Measurements from ENCODE around the gene VEGFA. TPM values are rescaled to one million over a fixed set of nuclear protein-coding genes. Genes with fewer than 3 reads are reported as not detected.

VEGFA gene
- polyA plus RNA-seq, 2 of the 4 experiments (the other 2 are of a cell fraction), result 35.8 to 83.7 TPM

DNA sequence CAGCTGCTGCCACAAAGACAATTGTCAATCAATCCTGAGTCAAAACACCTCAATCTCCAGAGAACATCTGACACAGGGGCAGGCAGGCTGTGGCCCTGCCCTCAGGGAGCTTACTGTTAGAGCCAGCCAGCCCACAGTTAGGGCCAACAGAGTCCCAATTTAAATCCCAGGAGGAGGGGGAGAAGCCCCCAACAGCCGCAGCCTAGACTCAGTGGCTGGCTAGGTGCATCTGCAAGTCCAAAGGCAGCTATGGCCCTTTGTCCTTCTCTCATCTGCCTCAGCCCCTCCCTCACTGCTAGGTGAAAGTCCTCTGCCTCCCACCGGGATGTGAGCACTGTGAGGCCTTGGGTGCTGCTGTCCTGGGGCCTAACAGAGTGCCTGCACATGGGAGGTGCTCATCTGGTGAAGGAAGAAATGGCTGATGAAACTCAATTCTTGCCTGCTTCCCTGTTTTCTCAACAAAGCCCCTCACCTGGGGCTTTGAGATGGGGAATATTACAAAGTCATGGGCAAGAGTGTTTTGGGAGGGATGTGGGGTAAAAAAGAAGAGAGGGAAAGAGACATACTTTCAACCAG is 33.7 kb upstream of the VEGFA start:
- Histone ChIP-seq H3K4me1 (peaks cover 2% of the 10 kb centered on the region; the same call in 2 of the 3 replicates), H3K9me3 (peaks cover 4% of the 10 kb centered on the region; the same call in 2 of the 3 replicates), H3K4me3 (no peak overlapping the region), H3K4me2 (no peak overlapping the region), H3K27ac (no peak overlapping the region)
- WGBS (ENCODE audit: missing lambda C conversion rate), result 50% methylated on average over 2 of the region's 2 CpGs
- POLR2A ChIA-PET, result no interaction called here
- DNase-seq (ENCODE audit: low read depth in 1 of 2, low spot score in 1 of 2) (no peak), FAIRE-seq (no peak), ATAC-seq (no peak)
- TF ChIP-seq CBX8 (IDR thresholded peaks at IDR 0.05) (no peak), NPAS2 (CRISPR knock-in tag; IDR thresholded peaks at IDR 0.05; ENCODE audit: borderline replicate concordance) (no peak), NR3C1 (IDR thresholded peaks at IDR 0.05) (no peak), RFX5 (IDR thresholded peaks at IDR 0.05) (no peak), HOXB13 (CRISPR knock-in tag; IDR thresholded peaks at IDR 0.05; ENCODE audit: low read depth) (no peak), FOXS1 (CRISPR knock-in tag; IDR thresholded peaks at IDR 0.05) (no peak), FOSL2 (IDR thresholded peaks at IDR 0.05) (no peak), FOSL2 (CRISPR knock-in tag; IDR thresholded peaks at IDR 0.05) (no peak), RNF2 (IDR thresholded peaks at IDR 0.05; ENCODE audit: borderline replicate concordance, low read depth) (no peak)
- CTCF ChIA-PET, result interaction anchor here (0.9 to 2.6 kb wide), 4 partner anchors 12 to 70 kb away, joined by 3 to 9 read pairs (median 5); partner anchors contain the start of gene VEGFA

DNA sequence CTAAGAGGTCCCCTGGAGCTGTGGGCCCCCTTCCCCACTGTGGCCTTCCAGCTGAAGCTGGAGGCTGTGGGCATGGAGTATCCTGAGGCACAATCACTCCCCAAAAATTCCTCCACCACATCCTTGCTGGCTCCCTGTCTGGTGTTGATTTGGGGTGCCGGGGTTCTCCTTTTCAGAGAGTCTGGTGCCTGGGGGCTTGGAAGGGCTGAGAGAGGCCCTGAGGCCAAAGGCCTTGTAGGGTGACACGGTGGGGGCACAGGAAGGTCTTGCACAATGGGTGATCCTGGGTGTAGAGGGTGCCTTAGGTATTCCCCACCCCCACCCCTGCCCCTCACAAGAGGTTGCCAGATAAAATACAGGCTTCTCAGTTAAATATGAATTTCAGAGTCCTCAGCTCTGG is 33.2 kb upstream of the VEGFA start:
- CTCF ChIA-PET, result no interaction called here
- FAIRE-seq, result no peak
- no peak for ATAC-seq

More for the DNA sequence above, 33.2 kb upstream of the VEGFA start:
- no peak for DNase-seq (ENCODE audit: low read depth in 1 of 2, low spot score in 1 of 2)
- 60% methylated on average over 2 of the region's 2 CpGs for WGBS (ENCODE audit: missing lambda C conversion rate)
- no peak overlapping the region for H3K4me3 ChIP-seq
- peaks cover 7% of the 10 kb centered on the region; the same call in 2 of the 3 replicates for H3K4me1 ChIP-seq
- TF ChIP-seq CBX2 (IDR thresholded peaks at IDR 0.05; ENCODE audit: borderline replicate concordance, low read depth) (no peak), EHMT2 (IDR thresholded peaks at IDR 0.05; ENCODE audit: low read depth) (no peak), RARB (CRISPR knock-in tag; IDR thresholded peaks at IDR 0.05) (no peak), NR3C1 (IDR thresholded peaks at IDR 0.05) (no peak), HOXB13 (CRISPR knock-in tag; IDR thresholded peaks at IDR 0.05; ENCODE audit: low read depth) (no peak), PHF8 (IDR thresholded peaks at IDR 0.05; ENCODE audit: borderline replicate concordance, low read depth) (no peak), NPAS2 (CRISPR knock-in tag; IDR thresholded peaks at IDR 0.05; ENCODE audit: borderline replicate concordance) (no peak), SMC3 (IDR thresholded peaks at IDR 0.05) (no peak), FOSL2 (IDR thresholded peaks at IDR 0.05) (no peak), FOSL2 (CRISPR knock-in tag; IDR thresholded peaks at IDR 0.05) (no peak), TP53 (CRISPR knock-in tag; IDR thresholded peaks at IDR 0.05) (no peak), ZNF302 (CRISPR knock-in tag; IDR thresholded peaks at IDR 0.05) (no peak), TFCP2L1 (CRISPR knock-in tag; IDR thresholded peaks at IDR 0.05) (no peak), MYC (IDR thresholded peaks at IDR 0.05; ENCODE audit: borderline replicate concordance, low read length) (no peak), FOXS1 (CRISPR knock-in tag; IDR thresholded peaks at IDR 0.05) (no peak)
- TF ChIP-seq, protein P1, sequence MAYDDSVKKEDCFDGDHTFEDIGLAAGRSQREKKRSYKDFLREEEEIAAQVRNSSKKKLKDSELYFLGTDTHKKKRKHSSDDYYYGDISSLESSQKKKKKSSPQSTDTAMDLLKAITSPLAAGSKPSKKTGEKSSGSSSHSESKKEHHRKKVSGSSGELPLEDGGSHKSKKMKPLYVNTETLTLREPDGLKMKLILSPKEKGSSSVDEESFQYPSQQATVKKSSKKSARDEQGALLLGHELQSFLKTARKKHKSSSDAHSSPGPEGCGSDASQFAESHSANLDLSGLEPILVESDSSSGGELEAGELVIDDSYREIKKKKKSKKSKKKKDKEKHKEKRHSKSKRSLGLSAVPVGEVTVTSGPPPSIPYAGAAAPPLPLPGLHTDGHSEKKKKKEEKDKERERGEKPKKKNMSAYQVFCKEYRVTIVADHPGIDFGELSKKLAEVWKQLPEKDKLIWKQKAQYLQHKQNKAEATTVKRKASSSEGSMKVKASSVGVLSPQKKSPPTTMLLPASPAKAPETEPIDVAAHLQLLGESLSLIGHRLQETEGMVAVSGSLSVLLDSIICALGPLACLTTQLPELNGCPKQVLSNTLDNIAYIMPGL (CRISPR knock-in tag; IDR thresholded peaks at IDR 0.05; ENCODE audit: borderline replicate concordance), result no peak
- TF ChIP-seq, protein P2, sequence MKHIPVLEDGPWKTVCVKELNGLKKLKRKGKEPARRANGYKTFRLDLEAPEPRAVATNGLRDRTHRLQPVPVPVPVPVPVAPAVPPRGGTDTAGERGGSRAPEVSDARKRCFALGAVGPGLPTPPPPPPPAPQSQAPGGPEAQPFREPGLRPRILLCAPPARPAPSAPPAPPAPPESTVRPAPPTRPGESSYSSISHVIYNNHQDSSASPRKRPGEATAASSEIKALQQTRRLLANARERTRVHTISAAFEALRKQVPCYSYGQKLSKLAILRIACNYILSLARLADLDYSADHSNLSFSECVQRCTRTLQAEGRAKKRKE (CRISPR knock-in tag; IDR thresholded peaks at IDR 0.05; ENCODE audit: low read depth), result no peak
- TF ChIP-seq, protein P3, sequence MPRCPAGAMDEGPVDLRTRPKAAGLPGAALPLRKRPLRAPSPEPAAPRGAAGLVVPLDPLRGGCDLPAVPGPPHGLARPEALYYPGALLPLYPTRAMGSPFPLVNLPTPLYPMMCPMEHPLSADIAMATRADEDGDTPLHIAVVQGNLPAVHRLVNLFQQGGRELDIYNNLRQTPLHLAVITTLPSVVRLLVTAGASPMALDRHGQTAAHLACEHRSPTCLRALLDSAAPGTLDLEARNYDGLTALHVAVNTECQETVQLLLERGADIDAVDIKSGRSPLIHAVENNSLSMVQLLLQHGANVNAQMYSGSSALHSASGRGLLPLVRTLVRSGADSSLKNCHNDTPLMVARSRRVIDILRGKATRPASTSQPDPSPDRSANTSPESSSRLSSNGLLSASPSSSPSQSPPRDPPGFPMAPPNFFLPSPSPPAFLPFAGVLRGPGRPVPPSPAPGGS (IDR thresholded peaks at IDR 0.05), result no peak
- no peaks in the 10 kb centered on the region; the same call in 2 of the 3 replicates for H3K9me3 ChIP-seq
- H3K4me2 ChIP-seq, result no peak overlapping the region
- no peak overlapping the region for H3K27ac ChIP-seq
- POLR2A ChIA-PET, result no interaction called here

Measured in A549 (cell line).